ENCODE results near the gene LRRC74A.
A peak's percentile ranks its signal among the peaks of the same experiment; 100 is the strongest.
"Not testable (repeated sequence)": the region's sequence is repeated elsewhere in the genome, so short reads cannot be mapped to it uniquely, and the experiment has no call there.

The LRRC74A gene

GRCh38 chr14:76856769-76857168 is 30.6 kb downstream of the LRRC74A start:
- no peak for DNase-seq

GRCh38 chr14:76861574-76862255 is 35.5 kb downstream of the LRRC74A start:
- no peak for DNase-seq

GRCh38 chr14:76862546-76863282 is 36.5 kb downstream of the LRRC74A start:
- DNase-seq = no peak

DNA sequence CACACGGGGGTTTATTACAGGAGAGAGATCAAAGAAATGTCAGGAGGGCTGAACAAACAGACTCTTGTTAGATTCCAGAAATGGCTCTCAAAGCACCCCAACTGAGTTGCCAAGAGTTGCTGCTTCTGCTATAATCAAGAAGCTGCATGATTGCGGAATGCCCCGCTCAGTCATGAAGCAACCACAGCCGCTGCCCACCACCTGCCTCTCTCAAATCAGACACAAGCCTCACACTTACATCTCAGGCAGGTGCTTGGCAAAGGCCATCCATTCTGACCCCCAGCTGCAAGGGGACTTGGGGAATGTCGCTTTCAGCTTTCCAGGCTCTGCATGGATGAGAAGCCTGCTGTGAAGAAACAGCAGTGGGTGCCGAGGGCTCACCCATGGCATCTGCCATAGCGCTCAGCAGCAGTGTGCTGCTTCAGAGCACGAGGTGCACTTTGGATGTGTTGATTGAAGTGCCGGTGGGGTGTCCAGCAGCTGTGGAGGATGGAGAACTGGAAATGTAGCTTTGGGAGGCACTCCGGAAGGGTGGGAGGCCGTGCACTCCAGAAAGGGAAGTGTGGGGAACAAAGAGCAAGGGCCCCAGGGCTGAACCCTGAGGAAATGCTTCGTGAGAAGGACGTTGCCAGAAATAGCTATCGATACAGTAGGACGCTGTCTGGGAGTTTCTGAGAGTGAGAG is 37.7 kb downstream of the LRRC74A start:
- peak; percentile 21 for DNase-seq

DNA sequence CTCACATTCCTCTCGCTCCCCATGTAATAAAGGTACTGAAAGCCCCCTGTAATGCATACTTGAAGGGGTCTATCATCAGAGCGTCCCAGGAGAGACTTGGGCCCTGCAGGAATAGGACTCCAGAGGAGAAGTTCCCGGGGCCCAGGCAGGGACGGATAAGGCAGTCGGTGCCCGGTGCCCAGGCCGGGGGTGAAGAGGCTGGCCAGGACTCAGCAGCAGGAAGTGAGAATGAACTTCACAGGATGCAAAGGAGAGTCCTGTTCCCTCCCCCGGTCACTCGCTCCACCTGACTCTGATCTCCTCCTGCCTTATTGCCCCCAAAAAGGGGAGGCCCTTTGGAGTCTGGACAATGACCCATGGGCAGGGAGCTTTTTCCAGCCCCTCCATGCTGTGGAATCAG is 40.2 kb downstream of the LRRC74A start:
- no peak for DNase-seq

- DNase-seq = peak; percentile 33
These were observed 41.6 kb downstream of the LRRC74A start for GRCh38 chr14:76867516-76868453.

DNA sequence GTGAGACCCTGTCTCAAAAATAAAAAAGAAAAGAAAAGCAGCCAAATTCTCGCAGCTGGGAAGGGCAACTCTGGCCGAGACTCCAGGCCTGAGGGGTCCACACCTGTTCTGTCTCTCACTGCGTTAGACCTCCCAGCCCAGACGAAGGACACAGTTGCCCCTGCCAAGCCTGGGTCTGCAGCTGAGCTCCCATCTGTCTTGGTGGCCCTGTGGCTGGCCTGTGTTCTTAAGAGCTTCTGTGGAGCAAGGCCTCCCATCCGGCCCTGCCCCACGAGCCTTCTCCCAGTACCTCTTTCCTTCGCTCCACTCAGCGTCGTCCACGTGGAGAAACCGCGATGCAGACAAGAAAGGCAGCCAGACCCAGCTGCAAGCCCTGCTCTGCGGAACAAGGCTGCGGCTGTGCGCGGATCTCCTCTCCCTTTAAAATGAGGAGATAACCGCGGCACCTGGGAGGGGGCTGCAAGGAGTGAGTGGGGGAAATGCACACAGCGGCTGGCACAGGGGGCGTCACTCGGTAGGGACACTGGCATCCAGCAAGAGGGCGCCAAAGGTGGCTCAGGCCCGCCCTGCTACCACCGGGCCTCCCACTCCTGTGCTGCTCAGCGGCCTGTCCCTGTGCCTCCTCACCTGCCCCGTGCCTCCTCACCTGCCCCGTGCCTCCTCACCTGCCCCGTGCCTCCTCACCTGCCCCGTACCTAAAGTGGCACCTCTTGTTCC is 42.4 kb downstream of the LRRC74A start:
- no peak for DNase-seq

GRCh38 chr14:76870166-76870565 is 44.0 kb downstream of the LRRC74A start:
- no peak for DNase-seq

- DNase-seq = peak; percentile 73
These were observed 46.7 kb downstream of the LRRC74A start for GRCh38 chr14:76872796-76873432.

DNA sequence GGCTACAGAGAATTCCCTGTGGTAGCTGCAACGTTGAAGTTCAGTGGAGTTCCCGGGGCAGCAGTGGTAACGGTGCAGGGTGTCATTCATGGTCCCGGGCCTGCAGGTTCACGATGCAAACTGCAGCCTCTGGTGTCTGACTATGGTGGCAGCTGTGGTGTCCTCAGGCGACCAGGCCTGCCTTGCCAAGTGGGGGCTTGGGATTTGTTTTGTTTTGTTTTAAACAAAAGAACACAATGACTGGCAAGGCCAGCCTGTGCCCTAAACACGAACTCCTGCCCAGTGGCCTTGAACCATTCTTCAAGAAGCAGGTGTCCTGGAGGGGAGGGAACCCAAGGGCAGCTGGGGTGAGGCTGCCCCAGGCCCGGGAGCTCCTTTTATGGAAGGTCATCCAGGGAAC is 48.5 kb downstream of the LRRC74A start:
- no peak for DNase-seq

DNA sequence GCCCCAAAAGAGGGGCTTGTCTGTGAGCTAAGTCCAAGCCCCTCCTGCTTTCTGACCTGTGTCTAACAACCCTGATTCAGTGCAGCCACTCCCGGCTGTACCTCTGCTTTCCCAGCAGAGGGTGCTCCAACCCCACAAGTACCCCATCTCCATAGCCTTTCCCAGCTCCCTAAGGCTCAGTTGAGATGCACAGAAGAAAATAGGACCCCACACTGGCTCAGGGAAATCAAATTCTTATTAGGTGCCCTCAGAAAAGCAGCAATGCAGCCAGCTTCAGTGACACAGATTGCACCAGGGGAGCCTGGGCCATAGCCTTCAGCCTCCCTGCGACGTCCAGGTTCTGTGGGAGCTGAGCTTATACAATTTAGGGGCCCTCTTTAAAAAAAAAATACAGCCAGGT is 49.9 kb downstream of the LRRC74A start:
- DNase-seq = peak; percentile 61

GRCh38 chr14:76877871-76878270 is 51.7 kb downstream of the LRRC74A start:
- DNase-seq = no peak

DNA sequence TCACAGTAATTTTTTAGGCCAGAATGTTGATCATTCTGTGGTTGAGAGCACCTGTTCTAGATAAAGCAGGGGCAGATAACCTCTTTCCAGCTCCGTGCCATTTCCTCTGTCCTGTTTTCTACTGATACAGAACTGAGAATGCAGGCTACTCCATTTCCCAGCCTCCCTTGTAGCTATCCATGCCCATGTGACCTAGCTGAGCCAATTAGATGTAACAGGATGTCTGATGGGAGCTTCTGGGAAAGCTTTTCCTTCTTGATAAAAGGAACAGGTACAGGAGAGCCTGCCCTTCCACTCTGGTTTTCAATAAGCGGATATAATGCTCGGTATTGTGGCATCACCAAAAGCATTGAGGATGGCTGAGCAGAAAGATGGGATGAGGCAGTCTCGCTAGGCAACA is 54.2 kb downstream of the LRRC74A start:
- DNase-seq = no peak

DNA sequence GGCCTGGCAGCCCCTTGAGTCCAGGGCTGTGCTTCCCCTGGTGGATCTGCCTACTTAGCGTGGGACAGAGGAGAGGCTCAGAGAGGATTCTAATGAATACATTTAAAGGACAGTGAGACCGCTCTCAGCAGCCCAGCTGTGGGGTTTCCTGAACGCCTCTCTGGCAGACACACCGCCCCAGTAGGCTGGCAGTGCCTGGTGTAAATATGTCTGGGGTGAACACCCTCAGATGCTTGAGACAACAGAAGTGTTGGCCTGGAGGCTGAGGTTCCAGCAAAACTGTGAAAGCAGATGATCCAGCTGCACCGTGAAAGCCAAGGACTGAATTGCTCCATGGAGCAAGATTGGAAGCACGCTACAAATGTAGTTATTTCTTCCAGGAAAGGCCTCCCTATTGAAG is 55.1 kb downstream of the LRRC74A start:
- no peak for DNase-seq

GRCh38 chr14:76882651-76883050 is 56.4 kb downstream of the LRRC74A start:
- DNase-seq = no peak

DNA sequence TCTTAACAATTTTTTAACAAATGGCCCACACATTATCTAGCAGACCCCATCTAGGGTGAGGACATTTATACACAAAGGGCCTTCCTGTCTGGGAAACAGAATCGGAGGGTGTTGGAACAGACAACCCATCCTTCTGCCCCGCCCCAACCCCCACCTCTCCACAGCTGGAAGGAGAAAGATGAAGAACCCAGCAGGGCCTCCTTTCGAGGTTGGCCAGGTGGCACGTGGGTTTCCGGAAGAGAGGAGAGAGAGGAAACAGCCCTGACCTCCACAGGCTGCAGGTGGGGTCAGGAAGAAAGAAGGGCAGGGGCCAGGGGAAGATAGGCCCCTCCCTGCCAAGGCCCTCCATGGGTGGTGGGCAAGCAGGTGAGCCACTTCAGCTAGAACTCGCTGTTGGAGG is 57.2 kb downstream of the LRRC74A start:
- no peak for DNase-seq

- no peak for DNase-seq
These were observed 58.2 kb downstream of the LRRC74A start for GRCh38 chr14:76884394-76884793.

GRCh38 chr14:76884853-76885276 is 58.7 kb downstream of the LRRC74A start:
- DNase-seq = no peak

DNA sequence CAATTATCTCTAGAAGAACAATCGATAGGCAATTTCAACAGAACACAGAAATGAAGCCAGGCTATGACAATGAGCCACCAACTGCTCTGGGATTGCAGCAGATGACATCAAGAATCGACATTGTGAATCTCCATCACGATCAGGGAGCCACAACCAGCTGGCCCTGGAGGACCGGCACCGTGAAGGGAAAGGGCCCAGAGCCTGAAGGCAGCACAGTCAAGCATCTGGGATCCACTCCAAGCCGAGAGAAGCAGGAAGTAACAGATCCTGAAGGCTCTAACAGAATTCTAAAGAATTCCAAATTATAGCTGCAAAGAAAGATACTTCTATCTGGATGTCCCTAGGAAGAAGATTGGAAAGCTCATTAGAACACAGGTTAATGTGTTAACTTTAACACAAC is 61.0 kb downstream of the LRRC74A start:
- DNase-seq = no peak

GRCh38 chr14:76891391-76891790 is 65.2 kb downstream of the LRRC74A start:
- no peak for DNase-seq

- DNase-seq = no peak
These were observed 68.1 kb downstream of the LRRC74A start for GRCh38 chr14:76894308-76894707.

- not testable (repeated sequence) for DNase-seq
These were observed 71.8 kb downstream of the LRRC74A start for GRCh38 chr14:76898006-76898405.

Data from CD4-positive, alpha-beta T cell treated with Interleukin-17A for 1 hour (primary cell).